ENCODE measurements around the gene KRT82. TPM values are rescaled to one million over a fixed set of nuclear protein-coding genes. Genes with fewer than 3 reads are reported as not detected.

Gene KRT82
- polyA plus RNA-seq, 1 donor, result not detected

Other genes with a start within 250 kb of the KRT82 start
- 5.6 TPM for gene KRT80, start 214.3 kb downstream of the KRT82 start, polyA plus RNA-seq (ENCODE audit: insufficient read length)
- 1.9 TPM for gene KRT7, start 173.1 kb downstream of the KRT82 start, polyA plus RNA-seq (ENCODE audit: insufficient read length)
- 0.19 TPM for gene KRT86, start 131.7 kb downstream of the KRT82 start, polyA plus RNA-seq (ENCODE audit: insufficient read length)
- 0.14 TPM for gene KRT81, start 114.8 kb downstream of the KRT82 start, polyA plus RNA-seq (ENCODE audit: insufficient read length)
- gene KRT83, start 84.9 kb downstream of the KRT82 start, polyA plus RNA-seq (ENCODE audit: insufficient read length), result not detected
- not detected for gene KRT85, start 38.9 kb downstream of the KRT82 start, polyA plus RNA-seq (ENCODE audit: insufficient read length)
- not detected for gene KRT84, start 20.7 kb downstream of the KRT82 start, polyA plus RNA-seq (ENCODE audit: insufficient read length)
- not detected for gene KRT75, start 28.0 kb upstream of the KRT82 start, polyA plus RNA-seq (ENCODE audit: insufficient read length)
- 0.25 TPM for gene KRT6B, start 45.8 kb upstream of the KRT82 start, polyA plus RNA-seq (ENCODE audit: insufficient read length)
- not detected for gene KRT6C, start 67.5 kb upstream of the KRT82 start, polyA plus RNA-seq (ENCODE audit: insufficient read length)
- 1.3 TPM for gene KRT6A, start 86.9 kb upstream of the KRT82 start, polyA plus RNA-seq (ENCODE audit: insufficient read length)
- gene KRT5, start 114.1 kb upstream of the KRT82 start, polyA plus RNA-seq (ENCODE audit: insufficient read length), result 12.2 TPM
- not detected for gene KRT71, start 146.8 kb upstream of the KRT82 start, polyA plus RNA-seq (ENCODE audit: insufficient read length)
- gene KRT74, start 167.5 kb upstream of the KRT82 start, polyA plus RNA-seq (ENCODE audit: insufficient read length), result not detected
- gene KRT72, start 195.1 kb upstream of the KRT82 start, polyA plus RNA-seq (ENCODE audit: insufficient read length), result not detected
- gene KRT73, start 212.2 kb upstream of the KRT82 start, polyA plus RNA-seq (ENCODE audit: insufficient read length), result not detected
- 0.08 TPM for gene KRT2, start 245.9 kb upstream of the KRT82 start, polyA plus RNA-seq (ENCODE audit: insufficient read length)

Measured in hindlimb muscle (tissue), 1 donor.